HT1080 (cell line): ENCODE data around the gene ZNF532. TPM values are rescaled to one million over a fixed set of nuclear protein-coding genes. Genes with fewer than 3 reads are reported as not detected.

Experiments used
- DNase-seq: peaks from one replicate; pipeline ENCODE4 v3.0.0-alpha.2; 2015; ENCODE audit warnings: low read depth
- small RNA-seq: library from RNA; depleted of rRNA; stranded (forward); fragments of <200 nt; gene quantifications from one replicate; pipeline ENCODE3, GENCODE V24; 2014
- total RNA-seq: library from RNA; depleted of rRNA; stranded (reverse); fragments of >200 nt; shearing (Covaris generic); gene quantifications from 2 replicates; pipeline ENCODE4 v1.2.3, GENCODE V29; 2014; rRNA removed

ZNF532 gene
- total RNA-seq, 1 experiment from 2014 or later, result 25.4 TPM

GRCh38 chr18:59029663-59030429 is 165.2 kb downstream of the ZNF532 start:
- no peak for DNase-seq

- DNase-seq, result no peak
Measured at GRCh38 chr18:59032308-59032707, 167.6 kb downstream of the ZNF532 start.

GRCh38 chr18:59033359-59033758 is 168.7 kb downstream of the ZNF532 start:
- DNase-seq, result no peak

- no peak for DNase-seq
Measured at GRCh38 chr18:59033974-59034373, 169.3 kb downstream of the ZNF532 start.

- no peak for DNase-seq
Measured at GRCh38 chr18:59035591-59035990, 170.9 kb downstream of the ZNF532 start.

Small RNAs within 50 kb of the gene (small RNA-seq; reads per million reads assigned to genes)
- gene RF00096, result 0.27 reads per million, percentile 24 among the genes with 10 or more reads in this experiment
- gene RNU2-69P, result 0.18 reads per million

Other genes starting within 250 kb of the ZNF532 start
- 7.7 and 8.9 TPM in 2 replicates for gene ALPK2, start 235.8 kb upstream of the ZNF532 start, total RNA-seq
- gene MALT1, start 193.4 kb upstream of the ZNF532 start, total RNA-seq, result 27.8 and 34.9 TPM in 2 replicates